Muscle of back (tissue), 11 donors: Measurements from ENCODE around the gene BAIAP2. TPM values are rescaled to one million over a fixed set of nuclear protein-coding genes. Genes with fewer than 3 reads are reported as not detected.

Experiments used
- DNase-seq, 3 donors: peaks; one replicate each; pipeline versions ENCODE4 v3.0.0 to v3.0.0-alpha.2; 2013
- polyA plus RNA-seq, 10 donors: library from polyadenylated mRNA; unstranded; fragments of 120-200 nt; gene quantifications; one replicate each; pipeline ENCODE4 v1.2.1, GENCODE V29; 2013; ENCODE audit not compliant: insufficient read length in 10 of 10

BAIAP2 gene
- polyA plus RNA-seq, 10 donors: 12.1 to 25.2 (median 16.6) TPM

DNA sequence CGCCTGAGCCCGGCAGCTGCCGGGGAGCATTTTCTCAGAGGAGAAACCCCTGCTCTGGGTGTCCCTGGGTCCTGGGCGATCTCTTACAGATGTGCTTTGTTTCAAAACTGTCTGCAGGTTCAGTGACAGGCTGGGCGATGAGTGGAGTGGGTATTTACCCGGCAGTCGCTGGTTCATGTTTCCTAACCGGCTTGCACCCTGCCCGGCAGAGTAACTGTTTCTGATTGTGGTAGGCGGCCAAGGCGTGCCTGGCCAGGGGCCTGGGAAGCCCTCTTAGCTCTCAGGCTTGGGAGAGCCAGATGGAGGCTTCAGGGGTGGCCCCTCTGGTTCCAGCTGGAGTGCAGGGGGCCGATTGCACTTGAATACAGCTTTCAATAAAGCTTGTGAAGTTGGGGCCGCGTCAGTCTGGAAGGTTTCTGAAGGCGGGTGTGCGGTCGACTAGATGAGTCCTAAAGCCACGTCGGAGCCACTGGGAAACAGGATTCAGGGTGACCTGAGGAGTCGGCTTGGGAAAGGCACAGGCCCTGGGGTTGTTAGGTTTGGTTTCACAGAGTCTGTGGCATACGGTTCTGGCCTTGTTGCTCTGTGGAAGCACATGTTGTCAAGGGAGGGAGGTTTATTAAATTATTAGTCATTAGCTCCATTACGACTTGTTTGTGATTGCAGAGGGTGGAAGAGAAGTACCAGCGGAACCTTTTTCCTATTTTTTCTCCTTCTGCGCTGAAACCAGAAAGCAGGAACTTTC, 1.4 kb downstream of the BAIAP2 start:
- DNase-seq: peak in 1 of 3 donors; percentile 62

DNA sequence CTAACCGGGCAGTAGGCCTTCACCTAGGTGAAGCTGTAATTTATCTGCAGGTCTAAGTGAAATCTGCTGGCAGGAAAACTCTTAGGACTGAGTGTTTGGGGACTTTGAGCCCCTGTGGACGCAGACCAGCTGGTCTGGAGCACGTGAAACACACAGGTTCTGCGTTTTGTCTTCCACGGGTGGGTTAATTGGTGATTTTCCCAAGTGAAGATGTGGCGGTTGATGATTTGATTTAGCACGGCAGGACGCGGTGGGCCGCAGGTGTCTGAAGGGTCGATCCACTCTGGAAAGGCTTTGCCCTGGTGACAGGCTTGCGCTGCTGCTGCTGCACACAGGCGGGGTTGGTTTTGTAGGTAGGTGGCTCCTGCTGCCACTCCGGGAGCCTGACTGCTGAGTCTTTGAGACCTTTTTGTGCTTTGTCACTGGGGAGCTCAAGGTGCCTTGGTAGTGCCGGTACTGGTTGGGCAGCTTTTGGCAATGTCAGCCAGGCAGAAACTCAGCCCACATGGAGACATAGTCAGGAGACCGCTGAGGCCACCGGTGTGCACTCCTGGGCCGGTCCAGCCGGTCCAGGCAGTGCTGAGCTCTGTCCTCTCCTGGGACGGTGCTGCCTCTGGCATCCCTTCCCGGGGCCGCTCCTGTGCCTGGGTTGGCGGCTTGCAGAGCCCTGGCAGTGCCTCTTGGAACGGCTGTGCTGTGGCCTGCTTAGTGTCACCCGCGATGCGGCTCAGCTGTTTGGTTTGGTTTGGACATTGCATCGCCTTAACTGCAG, 2.3 kb downstream of the BAIAP2 start:
- DNase-seq: peak in 1 of 3 donors; percentile 59

- no peak for DNase-seq
Measured at GRCh38 chr17:81037798-81038733, 3.1 kb downstream of the BAIAP2 start.

DNA sequence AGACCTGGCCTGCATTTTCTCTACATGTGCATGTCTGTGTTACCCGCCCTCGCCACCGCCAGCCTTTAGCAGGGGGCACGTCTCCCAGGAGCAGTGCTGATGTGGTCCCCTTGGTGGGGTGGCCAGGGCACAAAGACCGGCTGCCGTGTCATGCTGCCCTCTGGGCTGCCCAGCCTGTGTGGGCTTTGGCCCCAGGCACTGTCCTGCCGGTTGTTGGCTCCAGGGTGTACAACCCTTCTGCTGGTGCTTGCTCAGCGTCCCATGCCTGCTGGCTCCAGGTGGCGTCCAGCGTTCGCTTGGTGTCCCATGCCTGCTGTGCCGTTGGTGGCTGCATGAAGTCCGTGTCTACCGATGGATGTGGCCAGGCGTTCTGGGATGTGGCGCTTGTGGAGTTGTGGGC, 4.1 kb downstream of the BAIAP2 start:
- no peak for DNase-seq

DNA sequence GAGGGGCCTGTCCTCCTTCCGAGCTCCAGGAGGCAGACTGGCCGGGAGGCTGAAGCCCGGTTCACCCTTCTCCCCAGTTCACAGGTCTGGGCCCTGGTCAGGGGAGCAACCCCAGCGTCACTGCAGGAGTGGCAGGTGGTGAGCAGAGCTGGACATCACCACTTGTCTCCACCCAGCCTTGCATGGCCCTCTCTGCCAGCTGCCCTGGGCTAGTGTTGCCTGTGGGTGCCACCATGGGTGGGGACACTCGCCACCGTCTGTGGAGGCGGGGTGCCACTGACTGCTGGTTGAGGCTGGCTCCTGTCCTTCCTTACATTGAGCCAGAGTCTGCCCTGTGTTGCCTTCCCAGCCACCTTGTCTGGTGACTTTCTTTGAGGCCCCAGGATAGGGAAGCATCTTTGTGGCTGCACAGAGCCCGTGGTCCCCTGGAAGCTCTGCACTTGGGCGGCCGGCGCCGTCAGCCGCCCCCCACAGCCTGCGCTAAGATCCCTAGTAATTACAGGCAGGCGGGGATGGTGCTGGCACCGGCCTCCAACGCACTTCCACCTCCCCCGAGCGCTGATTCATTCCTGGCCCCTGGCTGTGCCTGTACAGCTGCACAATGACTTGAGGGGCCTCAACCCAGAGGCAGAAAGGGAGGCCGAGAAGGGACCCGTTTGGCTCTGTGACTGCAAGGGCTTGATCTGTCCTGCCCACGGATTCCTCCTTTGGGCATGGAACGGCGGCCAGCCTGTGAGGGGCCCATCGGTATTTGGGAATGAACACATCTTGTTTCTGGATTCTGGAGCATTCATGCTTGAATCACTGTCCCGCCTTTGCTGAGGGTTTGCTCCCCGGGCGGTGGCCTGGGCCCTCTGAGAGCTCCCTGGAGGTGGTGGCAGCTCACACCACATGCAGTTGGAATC, 5.2 kb downstream of the BAIAP2 start:
- peak in 1 of 3 donors; percentile 60 for DNase-seq

- no peak for DNase-seq
Measured at GRCh38 chr17:81040791-81041337, 5.9 kb downstream of the BAIAP2 start.

- DNase-seq: no peak
Measured at GRCh38 chr17:81042606-81043005, 7.7 kb downstream of the BAIAP2 start.

GRCh38 chr17:81043319-81043724, 8.4 kb downstream of the BAIAP2 start:
- DNase-seq: no peak

- peak in 1 of 3 donors; percentile 51 for DNase-seq
Measured at GRCh38 chr17:81043725-81044427, 8.9 kb downstream of the BAIAP2 start.

DNA sequence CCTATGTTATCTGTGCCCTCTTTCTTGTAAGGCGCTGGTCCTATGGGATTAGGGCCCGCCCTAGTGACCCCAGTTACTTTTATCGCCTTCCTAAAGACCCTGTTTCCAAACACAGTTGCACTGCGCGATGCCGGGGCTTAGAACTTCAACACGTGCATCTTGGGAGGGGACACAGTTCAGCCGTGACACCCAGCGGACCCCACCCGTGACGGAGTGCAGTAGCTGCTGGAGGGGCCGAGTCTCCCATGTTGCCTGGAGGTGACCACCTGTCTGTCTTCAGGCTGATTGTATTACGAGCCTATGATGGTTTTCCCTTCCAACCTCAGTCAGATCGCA, 9.4 kb downstream of the BAIAP2 start:
- no peak for DNase-seq

- DNase-seq: peak; percentile 77 to 96 (median 91)
Measured at GRCh38 chr17:81044764-81045589, 10.0 kb downstream of the BAIAP2 start.

- no peak for DNase-seq
Measured at GRCh38 chr17:81045590-81046095, 10.7 kb downstream of the BAIAP2 start.

DNA sequence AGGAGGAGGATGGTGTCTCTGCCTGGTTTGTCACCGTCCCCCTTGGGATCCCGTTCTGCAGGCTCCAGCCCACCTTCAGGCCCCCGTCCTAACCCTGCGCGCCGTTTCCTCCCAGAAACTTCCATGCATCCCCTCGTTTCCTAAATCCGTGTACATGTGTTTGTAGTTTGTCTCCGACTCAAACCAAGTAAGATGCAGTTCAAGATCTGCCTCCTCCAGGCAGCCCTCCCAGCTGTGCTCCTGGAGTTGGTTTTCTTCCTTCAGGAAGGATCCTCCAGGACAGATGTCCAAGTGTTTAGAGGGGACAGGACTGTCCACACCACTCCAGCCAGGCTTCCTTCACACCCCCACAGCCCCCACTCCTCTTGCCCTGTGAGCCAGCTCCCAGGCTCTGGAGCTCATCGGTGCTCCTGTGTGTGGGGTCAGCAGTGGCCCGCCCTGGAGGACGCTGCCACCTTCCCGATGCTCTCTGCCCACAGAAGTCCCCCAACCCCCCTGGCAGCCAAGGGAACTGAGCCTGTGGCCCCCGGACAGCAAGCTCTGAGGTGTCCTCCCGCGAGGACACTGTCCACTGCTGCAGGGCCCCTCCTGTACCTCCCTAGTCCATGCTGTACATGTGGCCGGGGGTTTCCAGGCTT, 11.3 kb downstream of the BAIAP2 start:
- no peak for DNase-seq

GRCh38 chr17:81046770-81047359, 11.9 kb downstream of the BAIAP2 start:
- no peak for DNase-seq

GRCh38 chr17:81048827-81049371, 13.9 kb downstream of the BAIAP2 start:
- no peak for DNase-seq

DNA sequence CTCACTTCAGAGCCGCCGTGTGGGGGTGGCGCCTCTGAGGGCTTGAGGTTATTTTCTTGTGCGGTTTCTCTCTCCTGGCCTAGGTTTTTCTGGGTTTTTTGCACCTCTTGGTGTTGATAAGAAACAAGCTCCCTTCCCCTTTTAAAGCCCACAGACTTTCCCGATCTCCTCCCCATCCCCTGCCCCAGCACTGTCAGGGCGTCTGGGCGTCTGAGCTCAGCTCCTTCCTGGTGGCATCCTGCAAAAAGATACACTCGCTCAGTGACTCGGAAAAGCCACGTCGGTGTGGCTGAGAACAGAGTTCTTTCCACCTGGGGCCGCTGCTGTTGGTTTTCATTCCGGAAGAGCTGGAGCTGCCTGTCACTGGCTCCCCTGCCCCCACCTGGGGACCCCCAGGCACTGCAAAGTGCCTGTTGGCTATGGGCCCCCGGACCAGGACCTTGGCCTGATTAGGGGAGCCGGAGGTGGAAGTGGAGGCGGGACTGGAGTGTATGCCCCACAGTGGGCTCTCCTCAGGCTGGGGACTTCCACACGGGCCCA, 14.5 kb downstream of the BAIAP2 start:
- DNase-seq: no peak

GRCh38 chr17:81049973-81050551, 15.1 kb downstream of the BAIAP2 start:
- DNase-seq: peak in 1 of 3 donors; percentile 62
